IMR-90 (cell line): ENCODE measurements around the gene CDH26. TPM values are rescaled to one million over a fixed set of nuclear protein-coding genes. Genes with fewer than 3 reads are reported as not detected.

Source experiments
- ATAC-seq: fragments of 200-7000 bp; cut with Tn5 transposase; 2 replicates; pipeline ENCODE4 v1.9.1; 2020; ENCODE audit warnings: low read depth, mild to moderate bottlenecking, moderate library complexity
- BruUV-seq: library from RNA; stranded (reverse); fragments of 400-500 nt; replicated peaks from 2 replicates; lab custom pipeline; 2021; lab: Mats Ljungman, UMichigan
- CTCF ChIA-PET: fragments of 300-600 bp; formaldehyde crosslinking; extraction: SDS; loops from one replicate; lab custom pipeline; 2021; ENCODE audit warnings: antibody characterized with exemption; lab: Yijun Ruan, JAX
- POLR2A ChIA-PET: fragments of 300-600 bp; sonication (Branson Sonifier 250); formaldehyde crosslinking; loops from one replicate; lab custom pipeline; 2022; ENCODE audit warnings: antibody characterized with exemption; ENCODE audit not compliant: unreplicated experiment; lab: Charles Lee
- DNase-seq: peaks from one replicate; pipeline ENCODE4 v3.0.0; 2013
- H2AFZ ChIP-seq: replicated peaks from 2 replicates; pipeline ENCODE3; 2013; ENCODE audit warnings: low read length, mild to moderate bottlenecking; ENCODE audit not compliant: poor library complexity
- H2AK5ac ChIP-seq: 2 replicates; pipeline ENCODE4 v1.6.1; 2013; ENCODE audit warnings: low read depth, low read length, inconsistent platforms
- H2AK9ac ChIP-seq: replicated peaks from 2 replicates; pipeline ENCODE3; 2013; ENCODE audit warnings: mild to moderate bottlenecking, low read depth, low read length, moderate library complexity; ENCODE audit not compliant: poor library complexity
- H2BK120ac ChIP-seq: 2 replicates; pipeline ENCODE4 v1.6.1; 2013; ENCODE audit warnings: low read depth, low read length, inconsistent platforms
- H2BK15ac ChIP-seq: 3 replicates; pipeline ENCODE4 v1.6.1; 2013; ENCODE audit warnings: low read depth, low read length, inconsistent platforms
- H2BK20ac ChIP-seq: 2 replicates; pipeline ENCODE4 v1.6.1; 2013; ENCODE audit warnings: low read depth, mild to moderate bottlenecking, inconsistent platforms, low read length, moderate library complexity
- H2BK5ac ChIP-seq: 2 replicates; pipeline ENCODE4 v1.6.1; 2013; ENCODE audit warnings: mild to moderate bottlenecking, low read depth, low read length, inconsistent platforms; ENCODE audit not compliant: poor library complexity, severe bottlenecking
- H3K14ac ChIP-seq: replicated peaks from 2 replicates; pipeline ENCODE4 v1.6.1; 2013; ENCODE audit warnings: low read depth, low read length, inconsistent platforms
- H3K18ac ChIP-seq: 2 replicates; pipeline ENCODE4 v1.6.1; 2013; ENCODE audit warnings: low read depth, low read length, control low read depth
- H3K23ac ChIP-seq: 2 replicates; pipeline ENCODE4 v1.6.1; 2013; ENCODE audit warnings: low read depth, low read length, inconsistent platforms
- H3K27ac ChIP-seq: 2 replicates; pipeline ENCODE4 v1.5.1; 2013; ENCODE audit warnings: mild to moderate bottlenecking, control low read depth, low read length; ENCODE audit not compliant: insufficient read depth
- H3K27me3 ChIP-seq: 2 replicates; pipeline ENCODE4 v1.6.1; 2013; ENCODE audit warnings: low read length; ENCODE audit not compliant: control insufficient read depth, insufficient read depth
- H3K36me3 ChIP-seq: 2 replicates; pipeline ENCODE4 v1.6.1; 2013; ENCODE audit warnings: low read length, mixed read lengths; ENCODE audit not compliant: control insufficient read depth, insufficient read depth
- H3K4ac ChIP-seq: 2 replicates; pipeline ENCODE4 v1.6.1; 2013; ENCODE audit warnings: low read depth, low read length, inconsistent platforms
- H3K4me1 ChIP-seq: 2 replicates; pipeline ENCODE4 v1.6.1; 2013; ENCODE audit warnings: low read length, mixed read lengths; ENCODE audit not compliant: control insufficient read depth, insufficient read depth
- H3K4me2 ChIP-seq: 2 replicates; pipeline ENCODE4 v1.6.1; 2013; ENCODE audit warnings: low read depth, mild to moderate bottlenecking, control low read depth, low read length, moderate library complexity
- H3K4me3 ChIP-seq: 2 replicates; pipeline ENCODE4 v1.5.1; 2013; ENCODE audit warnings: low read depth, mild to moderate bottlenecking, control low read depth, low read length, moderate library complexity; ENCODE audit not compliant: insufficient read depth
- H3K56ac ChIP-seq: 2 replicates; pipeline ENCODE4 v1.6.1; 2013; ENCODE audit warnings: low read length, inconsistent platforms; ENCODE audit not compliant: insufficient read depth; ENCODE audit errors: extremely low read depth
- H3K79me1 ChIP-seq, 2 experiments: 2 replicates each; pipeline ENCODE4 v1.6.1; 2013; ENCODE audit warnings: low read length in 2 of 2, inconsistent platforms in 1 of 2, low read depth in 1 of 2
- H3K9ac ChIP-seq: 2 replicates; pipeline ENCODE4 v1.6.1; 2013; ENCODE audit warnings: low read depth, low read length, control low read depth
- H3K9me1 ChIP-seq: 2 replicates; pipeline ENCODE4 v1.6.1; 2013; ENCODE audit warnings: low read length, inconsistent platforms; ENCODE audit not compliant: insufficient read depth
- H3K9me3 ChIP-seq: 2 replicates; pipeline ENCODE4 v1.6.1; 2013; ENCODE audit warnings: low read length; ENCODE audit not compliant: control insufficient read depth, insufficient read depth
- H4K20me1 ChIP-seq: 2 replicates; pipeline ENCODE4 v1.6.1; 2013; ENCODE audit warnings: low read length, inconsistent platforms; ENCODE audit not compliant: insufficient read depth
- H4K5ac ChIP-seq: 2 replicates; pipeline ENCODE4 v1.6.1; 2013; ENCODE audit warnings: mild to moderate bottlenecking, low read depth, low read length, control low read depth
- H4K8ac ChIP-seq, 2 experiments: 2 replicates each; pipeline ENCODE4 v1.6.1; 2013; ENCODE audit warnings: low read depth in 2 of 2, low read length in 2 of 2, control low read depth in 1 of 2, inconsistent platforms in 1 of 2
- H4K91ac ChIP-seq: 2 replicates; pipeline ENCODE4 v1.6.1; 2013; ENCODE audit warnings: low read depth, low read length, inconsistent platforms; ENCODE audit not compliant: insufficient read depth
- BHLHE40 ChIP-seq: fragments of 150-350 bp; IDR thresholded peaks from 2 replicates; pipeline ENCODE4 v1.6.1; 2016; ENCODE audit warnings: mild to moderate bottlenecking, low read depth, low read length
- FOS ChIP-seq: fragments of 150-350 bp; IDR thresholded peaks from 2 replicates; pipeline ENCODE4 v1.6.1; 2016; ENCODE audit warnings: low read depth, low read length
- MAFK ChIP-seq: IDR thresholded peaks from 2 replicates; pipeline ENCODE4 v1.6.1; 2012; ENCODE audit warnings: low read depth, low read length, improper control_type of control experiment
- MXI1 ChIP-seq: IDR thresholded peaks from 2 replicates; pipeline ENCODE4 v1.6.1; 2012; ENCODE audit warnings: low read depth, mild to moderate bottlenecking, low read length, moderate library complexity, borderline replicate concordance
- POLR2A ChIP-seq: IDR thresholded peaks from 2 replicates; pipeline ENCODE4 v1.6.1; 2012; ENCODE audit warnings: mild to moderate bottlenecking, low read depth, low read length
- SMC3 ChIP-seq: fragments of 150-350 bp; IDR thresholded peaks from 2 replicates; pipeline ENCODE4 v1.6.1; 2016; ENCODE audit warnings: low read depth, mild to moderate bottlenecking, antibody characterized with exemption, low read length, moderate library complexity
- USF2 ChIP-seq: fragments of 150-350 bp; IDR thresholded peaks from 2 replicates; pipeline ENCODE4 v1.6.1; 2017; ENCODE audit warnings: mild to moderate bottlenecking, antibody characterized with exemption, low read length, low read depth
- WGBS, 2 experiments: methylation state at CpG; one replicate each; pipeline versions ENCODE4 v1.1.5 to v1.1.7; 2013; ENCODE audit warnings: missing lambda C conversion rate in 2 of 2; ENCODE audit not compliant: insufficient read length in 1 of 2; ENCODE audit errors: extremely low coverage in 2 of 2; 5-methylcytosine and 5-hydroxymethylcytosine counted together
- dilution Hi-C: fragments of 300-500 bp; cut with HindIII; formaldehyde crosslinking; loops from one replicate; pipeline ENCODE4 v1.14.3; 2018; ENCODE audit warnings: low sequenced_read_pairs; ENCODE audit not compliant: unreplicated experiment
- in situ Hi-C: fragments of 300-500 bp; cut with MboI; formaldehyde crosslinking; loops from 3 replicates; pipeline ENCODE4 v1.14.3; 2019; ENCODE audit warnings: low sequenced_read_pairs, inconsistent platforms, mixed read lengths
- intact Hi-C: fragments of 100-400 bp; cut with micrococcal nuclease; formaldehyde crosslinking; loops from 2 replicates; pipeline ENCODE4 v1.10.0; 2022
- polyA plus RNA-seq, 3 experiments: library from polyadenylated mRNA; depleted of rRNA; stranded (reverse); fragments of >200 nt; gene quantifications; 2 replicates each; pipeline ENCODE4 v1.2.3, GENCODE V29; 2012; ENCODE audit warnings: low replicate concordance in 1 of 3
- total RNA-seq: library from RNA; depleted of rRNA; stranded (reverse); fragments of >200 nt; gene quantifications from 2 replicates; pipeline ENCODE4 v1.2.3, GENCODE V29; 2012

The CDH26 gene
- total and polyA plus RNA-seq, 2 of the 4 experiments (the other 2 are of a cell fraction), result not detected

GRCh38 chr20:60038400-60039008, 80.3 kb downstream of the CDH26 start:
- no peak overlapping the region for H4K8ac ChIP-seq
- in situ Hi-C loops, result no loop called here
- no peak overlapping the region for H2AK5ac ChIP-seq
- POLR2A ChIA-PET, result no interaction called here
- BruUV-seq, result no TSS peak
- ATAC-seq, result no peak
- no peak overlapping the region for H3K23ac ChIP-seq
- H3K9me3 ChIP-seq, result no peaks in the 10 kb centered on the region
- no peak overlapping the region for H4K91ac ChIP-seq
- H3K4me3 ChIP-seq, result no peak overlapping the region
- peaks cover 3% of the 10 kb centered on the region for H3K9me1 ChIP-seq
- peak overlapping the region; percentile 56 for H2AFZ ChIP-seq
- H4K20me1 ChIP-seq, result no peaks in the 10 kb centered on the region
- H2BK20ac ChIP-seq, result no peak overlapping the region
- no peak overlapping the region for H2BK5ac ChIP-seq
- no peak overlapping the region for H3K14ac ChIP-seq
- intact Hi-C loops, result no loop called here
- TF ChIP-seq BHLHE40, result no peak
- TF ChIP-seq POLR2A, result no peak
- TF ChIP-seq MXI1, result no peak
- TF ChIP-seq FOS, result no peak
- TF ChIP-seq SMC3, result no peak
- TF ChIP-seq USF2, result no peak
- no peak for TF ChIP-seq MAFK
- H3K27me3 ChIP-seq, result no peaks in the 10 kb centered on the region; the same call in 1 of the 2 replicates
- DNase-seq, result no peak
- no peak overlapping the region for H3K9ac ChIP-seq
- no peak overlapping the region for H2AK9ac ChIP-seq
- H4K5ac ChIP-seq, result no peak overlapping the region
- no CpG with 5 or more reads among the region's 4 CpGs for WGBS, 2 experiments
- peaks cover 6% of the 10 kb centered on the region for H3K4me1 ChIP-seq
- H2BK15ac ChIP-seq, result 0 out of 3 replicates have a peak overlapping the region, but pooled peaks have one; percentile 0
- dilution Hi-C loops, result no loop called here
- H3K36me3 ChIP-seq, result no peaks in the 10 kb centered on the region
- no peak overlapping the region for H3K56ac ChIP-seq
- CTCF ChIA-PET, result no interaction called here
- H2BK120ac ChIP-seq, result no peak overlapping the region
- no peak overlapping the region for H3K27ac ChIP-seq
- H3K4me2 ChIP-seq, result no peak overlapping the region
- H3K18ac ChIP-seq, result no peak overlapping the region
- H3K4ac ChIP-seq, result no peak overlapping the region
- no peaks in the 10 kb centered on the region for H3K79me1 ChIP-seq
